Heart left ventricle (tissue), 16 donors: ENCODE data around the gene FFAR3. TPM values are rescaled to one million over a fixed set of nuclear protein-coding genes. Genes with fewer than 3 reads are reported as not detected.

Experiments
- ATAC-seq, 4 donors: fragments of 200-7000 bp; cut with Tn5 transposase; one replicate each; pipeline ENCODE4 v1.9.1; 2020 to 2022; ENCODE audit warnings: moderate library complexity in 4 of 4, mild to moderate bottlenecking in 3 of 4, moderate number of reproducible peaks in 1 of 4
- DNase-seq, 5 donors: peaks; one replicate each; pipeline ENCODE4 v3.0.0-alpha.2; 2020
- H3K27ac ChIP-seq, 12 donors: fragments of 200-600 bp; sonication (generic) in 4 of 12; one replicate each; pipeline versions ENCODE4 v1.5.0 to v1.8.0; 2016 to 2022; ENCODE audit warnings: mild to moderate bottlenecking in 2 of 12
- H3K27me3 ChIP-seq, 9 donors: fragments of 200-600 bp; sonication (generic) in 2 of 9; one replicate each; pipeline versions ENCODE4 v1.5.1 to v1.8.0; 2016 to 2022; ENCODE audit warnings: mild to moderate bottlenecking in 3 of 9
- H3K36me3 ChIP-seq, 9 donors: fragments of 200-600 bp; sonication (generic) in 2 of 9; one replicate each; pipeline versions ENCODE4 v1.5.0 to v1.8.0; 2018 to 2022; ENCODE audit warnings: mild to moderate bottlenecking in 2 of 9
- H3K4me1 ChIP-seq, 12 donors: fragments of 200-600 bp; sonication (generic) in 4 of 12; one replicate each; pipeline versions ENCODE4 v1.5.0 to v1.8.0; 2016 to 2022; ENCODE audit warnings: mild to moderate bottlenecking in 3 of 12
- H3K4me3 ChIP-seq, 12 donors: fragments of 200-600 bp; sonication (generic) in 4 of 12; one replicate each; pipeline versions ENCODE4 v1.5.0 to v1.8.0; 2017 to 2022; ENCODE audit warnings: mild to moderate bottlenecking in 9 of 12, moderate library complexity in 4 of 12
- H3K9me3 ChIP-seq, 12 donors: fragments of 200-600 bp; sonication (generic) in 4 of 12; one replicate each; pipeline versions ENCODE4 v1.5.0 to v1.8.0; 2016 to 2022; ENCODE audit warnings: mild to moderate bottlenecking in 1 of 12
- CTCF ChIP-seq, 12 donors: fragments of 200-600 bp; sonication (generic) in 4 of 12; IDR thresholded peaks; one replicate each; pipeline versions ENCODE4 v1.5.0 to v1.8.0; 2018 to 2022; ENCODE audit warnings: antibody characterized with exemption in 12 of 12, mild to moderate bottlenecking in 5 of 12
- POLR2A ChIP-seq, 2 donors: fragments of 450-650 bp; IDR thresholded peaks; one replicate each; pipeline ENCODE4 v1.6.1; 2017; ENCODE audit warnings: antibody characterized with exemption in 2 of 2, mild to moderate bottlenecking in 2 of 2, moderate library complexity in 2 of 2
- WGBS, 4 donors: extraction: QIAGEN DNeasy Blood & Tissue Kit in 2 of 4; methylation state at CpG; one replicate each; pipeline versions ENCODE4 v1.1.5 to v1.1.7; 2013 to 2018; 5-methylcytosine and 5-hydroxymethylcytosine counted together
- intact Hi-C, 10 donors: fragments of 100-400 bp; cut with DNase I; formaldehyde crosslinking; loops; one replicate each; pipeline versions ENCODE4 v1.11.1 to v1.14.2; 2022
- polyA plus RNA-seq, 2 donors: library from polyadenylated mRNA; stranded (reverse); fragments of 200-250 nt; gene quantifications; one replicate each; pipeline ENCODE4 v1.2.3, GENCODE V29; 2013
- total RNA-seq, 9 donors: library from RNA; depleted of rRNA in 2 of 9; stranded (reverse); fragments of >200 nt in 2 of 9; fragmentation: NEBNext Ultra II Directional in 3 of 9; extraction: Animal tissue kit (Norgen Biotek cat#: 25700) in 3 of 9; gene quantifications; one replicate each; pipeline versions ENCODE4 v1.1.0 to v1.2.4, GENCODE V29; 2016 to 2023
- donor health status: ischemic (EF 13 %, LVEDD 7.1; RV severe dilation, severe dysfunction).
- donor health status: healthy with polysubstance abuse.
- donor health status: DM: no; HTN: yes; CAD: no.
- donor health status: DM: no; HTN: no; CAD: no.
- donor health status: ischemic (EF 25% LVEDD 6.9; RV normal size, moderate dysfunction).
- donor health status: ischemic (EF 25% LVEDD 5.7; RV mildly dilated, moderate dysfunction).
- donor health status: healthy.
- donor health status: DM: yes; HTN: yes; CAD: no.
- donor health status: ischemic (EF 35%, LVEDD 5.7; RV mildly dilated, moderate dysfunction).
- donor health status: nonischemic (EF 11% LVEDD 7.7; RV severe dilation, severe dysfunction).
- donor health status: DM: yes; HTN: yes; CAD: no.
- donor health status: PGD.
- donor health status: ischemic (EF 29% LVEDD 5.4; RV normal size, mild dysfunction).
- donor health status: nonischemic (EF 23%, LVEDD 6.1; RV moderate dilation, normal function).

The FFAR3 gene
- total and polyA plus RNA-seq, 11 donors: 0.11 to 0.96 (median 0.15) TPM; not detected in 8

GRCh38 chr19:35318679-35319448, 39.4 kb upstream of the FFAR3 start:
- peaks cover 0 to 3% (median 0%) of the 10 kb centered on the region in 9 donors for H3K27me3 ChIP-seq

GRCh38 chr19:35320065-35320713, 38.1 kb upstream of the FFAR3 start:
- H3K27ac ChIP-seq: peak overlapping the region in 1 of 12 donors; percentile 78
- no peaks in the 10 kb centered on the region for H3K27me3 ChIP-seq
- WGBS, 4 donors: 42 to 47% (median 45%) methylated on average over 12 of the region's 12 CpGs
- intact Hi-C loops: no loop called here
- peaks cover 0 to 6% (median 0%) of the 10 kb centered on the region in 12 donors for H3K9me3 ChIP-seq
- H3K4me1 ChIP-seq: peaks cover 0 to 39% (median 8%) of the 10 kb centered on the region in 12 donors
- H3K4me3 ChIP-seq: no peak overlapping the region
- ATAC-seq: peak in 2 of 4 donors; percentile 40 to 48
- TF ChIP-seq POLR2A (IDR thresholded peaks at IDR 0.05) (no peak), CTCF (IDR thresholded peaks at IDR 0.05) (no peak)
- DNase-seq: peak in 1 of 5 donors; percentile 43
- H3K36me3 ChIP-seq: no peaks in the 10 kb centered on the region

More at GRCh38 chr19:35318679-35319448, 39.4 kb upstream of the FFAR3 start:
- Histone ChIP-seq H3K36me3 (no peaks in the 10 kb centered on the region), H3K4me3 (no peak overlapping the region), H3K9me3 (peaks cover 0 to 6% (median 0%) of the 10 kb centered on the region in 12 donors), H3K4me1 (peaks cover 0 to 39% (median 8%) of the 10 kb centered on the region in 12 donors), H3K27ac (peak overlapping the region in 1 of 12 donors; percentile 78)
- ATAC-seq (peak; percentile 47 to 87 (median 82)), DNase-seq (peak in 3 of 5 donors; percentile 55 to 81 (median 75))
- 49 to 62% (median 56%) methylated on average over 15 to 16 of the region's 16 CpGs for WGBS, 4 donors
- TF ChIP-seq POLR2A (IDR thresholded peaks at IDR 0.05) (no peak), CTCF (IDR thresholded peaks at IDR 0.05) (no peak)
- intact Hi-C loops: no loop called here

- no peaks in the 10 kb centered on the region for H3K27me3 ChIP-seq
- TF ChIP-seq POLR2A (IDR thresholded peaks at IDR 0.05) (no peak), CTCF (IDR thresholded peaks at IDR 0.05) (no peak)
- intact Hi-C loops: no loop called here
- H3K4me3 ChIP-seq: no peak overlapping the region
- 91 to 98% (median 94%) methylated on average over 2 of the region's 2 CpGs for WGBS, 4 donors
- H3K9me3 ChIP-seq: peaks cover 0 to 6% (median 0%) of the 10 kb centered on the region in 12 donors
- no peak for DNase-seq
- ATAC-seq: no peak
- H3K4me1 ChIP-seq: peaks cover 0 to 39% (median 8%) of the 10 kb centered on the region in 12 donors
- no peaks in the 10 kb centered on the region for H3K36me3 ChIP-seq
- H3K27ac ChIP-seq: no peak overlapping the region
These were observed 37.0 kb upstream of the FFAR3 start for GRCh38 chr19:35321291-35321690.

GRCh38 chr19:35322014-35322413, 36.2 kb upstream of the FFAR3 start:
- Histone ChIP-seq H3K27me3 (no peaks in the 10 kb centered on the region), H3K9me3 (peaks cover 0 to 6% (median 0%) of the 10 kb centered on the region in 12 donors), H3K4me1 (peaks cover 0 to 39% (median 8%) of the 10 kb centered on the region in 12 donors), H3K27ac (no peak overlapping the region), H3K36me3 (no peaks in the 10 kb centered on the region), H3K4me3 (no peak overlapping the region)
- ATAC-seq: no peak
- intact Hi-C loops: no loop called here
- WGBS, 4 donors: 92 to 96% (median 93%) methylated on average over 9 of the region's 9 CpGs
- TF ChIP-seq POLR2A (IDR thresholded peaks at IDR 0.05) (no peak), CTCF (IDR thresholded peaks at IDR 0.05) (no peak)
- DNase-seq: peak in 1 of 5 donors; percentile 8
